HG03064 (cell line): ENCODE results near the gene PSPC1.
"Not testable (repeated sequence)": the region's sequence is repeated elsewhere in the genome, so short reads cannot be mapped to it uniquely, and the experiment has no call there.

Experiments used
- ATAC-seq: cut with Tn5 transposase; IDR thresholded peaks from one replicate; pipeline ENCODE4 v1.9.1; 2021; ENCODE audit warnings: low read depth; ENCODE audit not compliant: unreplicated experiment

The PSPC1 gene, protein sequence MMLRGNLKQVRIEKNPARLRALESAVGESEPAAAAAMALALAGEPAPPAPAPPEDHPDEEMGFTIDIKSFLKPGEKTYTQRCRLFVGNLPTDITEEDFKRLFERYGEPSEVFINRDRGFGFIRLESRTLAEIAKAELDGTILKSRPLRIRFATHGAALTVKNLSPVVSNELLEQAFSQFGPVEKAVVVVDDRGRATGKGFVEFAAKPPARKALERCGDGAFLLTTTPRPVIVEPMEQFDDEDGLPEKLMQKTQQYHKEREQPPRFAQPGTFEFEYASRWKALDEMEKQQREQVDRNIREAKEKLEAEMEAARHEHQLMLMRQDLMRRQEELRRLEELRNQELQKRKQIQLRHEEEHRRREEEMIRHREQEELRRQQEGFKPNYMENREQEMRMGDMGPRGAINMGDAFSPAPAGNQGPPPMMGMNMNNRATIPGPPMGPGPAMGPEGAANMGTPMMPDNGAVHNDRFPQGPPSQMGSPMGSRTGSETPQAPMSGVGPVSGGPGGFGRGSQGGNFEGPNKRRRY

GRCh38 chr13:19782727-19783682 lies at the start of gene PSPC1:
PSPC1 (minus strand) TSS chr13:19782945; CDS start chr13:19782757, 188 bp downstream.
- peak; percentile 90 for ATAC-seq

- no peak for ATAC-seq
Observed at GRCh38 chr13:19822673-19823072, 39.9 kb upstream of the PSPC1 start.

DNA sequence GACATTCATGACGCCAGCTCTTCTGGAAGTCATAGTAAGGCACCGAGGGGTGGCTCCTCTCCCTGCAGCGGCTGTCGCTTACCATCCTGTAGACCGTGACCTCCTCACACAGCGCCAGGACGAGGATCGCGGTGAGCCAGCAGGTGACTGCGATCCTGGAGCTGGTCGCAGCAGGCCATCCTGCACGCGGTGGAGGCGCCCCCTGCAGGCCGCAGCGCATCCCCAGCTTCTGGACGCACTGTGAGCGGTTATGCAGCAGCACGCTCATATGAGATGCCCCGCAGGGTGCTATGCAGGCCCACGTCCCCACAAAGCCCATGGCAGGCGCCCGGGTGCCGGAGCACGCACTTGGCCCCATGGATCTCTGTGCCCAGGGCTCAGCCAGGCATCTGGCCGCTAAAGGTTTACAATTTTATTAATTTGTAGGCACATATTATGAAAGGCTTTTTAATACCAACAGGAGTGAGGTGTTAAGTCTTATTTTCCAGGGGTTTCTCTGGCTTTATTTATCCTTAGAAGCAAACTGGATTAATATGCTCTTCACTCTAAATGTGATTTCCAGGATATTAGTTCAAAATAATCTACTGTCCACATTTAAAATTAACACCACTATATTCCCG lies 35.6 kb upstream of the PSPC1 start:
- ATAC-seq: no peak

GRCh38 chr13:19817510-19818158 lies 34.9 kb upstream of the PSPC1 start:
- ATAC-seq: no peak

GRCh38 chr13:19817106-19817505 lies 34.4 kb upstream of the PSPC1 start:
- no peak for ATAC-seq

GRCh38 chr13:19815842-19816241 lies 33.1 kb upstream of the PSPC1 start:
- ATAC-seq: not testable (repeated sequence)

DNA sequence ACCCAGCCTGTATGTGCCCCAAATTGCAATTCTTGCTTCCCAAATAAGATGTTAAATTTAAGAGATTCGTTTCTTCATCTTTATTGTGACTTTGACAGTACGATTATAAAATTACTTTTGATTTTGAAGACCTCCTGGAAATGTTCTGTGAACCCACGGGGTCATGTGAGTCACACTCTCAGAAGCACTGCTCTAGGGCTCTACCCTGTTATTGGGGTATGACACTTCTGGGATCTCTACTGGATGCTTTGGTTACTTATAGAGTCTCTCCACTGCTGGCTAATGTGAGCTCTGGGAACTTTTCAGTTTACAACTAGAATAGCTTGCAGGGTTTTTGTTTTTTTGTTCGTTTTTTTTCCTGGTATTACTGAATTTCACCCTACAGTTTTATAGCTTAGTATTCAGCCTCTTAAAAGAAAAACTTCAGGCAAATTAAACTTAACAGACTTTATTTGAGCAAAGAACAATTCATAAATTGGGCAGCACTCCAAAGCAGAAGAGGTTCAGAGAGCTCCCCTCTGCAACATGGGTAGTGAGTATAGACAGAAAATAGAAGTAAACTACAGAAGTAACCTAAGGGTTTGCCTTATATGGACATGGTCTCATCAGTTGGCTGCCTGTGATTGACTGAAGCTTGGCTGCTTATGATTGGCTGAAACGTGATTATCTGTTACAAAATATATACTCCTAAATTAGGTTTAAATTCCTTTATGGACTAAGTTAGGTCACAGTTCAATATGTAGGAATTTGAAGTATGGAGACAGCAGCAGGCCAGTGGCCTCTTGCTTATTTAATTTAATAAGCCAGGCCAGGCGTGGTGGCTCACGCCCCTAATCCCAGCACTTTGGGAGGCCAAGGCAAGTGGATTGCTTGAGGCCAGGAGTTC lies 28.5 kb upstream of the PSPC1 start:
- ATAC-seq: no peak

- ATAC-seq: no peak
Observed at GRCh38 chr13:19810151-19810550, 27.4 kb upstream of the PSPC1 start.

DNA sequence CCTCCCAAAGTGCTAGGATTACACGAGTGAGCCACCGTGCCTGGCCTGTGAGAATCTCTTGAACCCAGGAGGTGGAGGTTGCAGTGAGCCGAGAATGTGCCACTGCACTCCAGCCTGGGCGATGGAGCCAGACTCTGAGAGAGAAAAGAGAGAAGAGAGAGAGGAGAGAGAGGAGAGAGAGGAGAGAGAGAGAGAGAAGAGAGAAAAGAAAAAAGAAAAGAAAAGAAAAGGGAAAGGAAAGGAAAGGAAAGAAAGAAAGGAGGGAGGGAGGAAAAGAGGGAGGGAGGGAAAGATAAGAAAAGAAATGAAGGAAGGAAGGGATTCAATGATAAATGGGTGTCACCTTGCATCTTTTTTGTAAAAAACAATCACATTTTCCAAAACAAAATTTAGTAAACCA lies 23.0 kb upstream of the PSPC1 start:
- no peak for ATAC-seq

DNA sequence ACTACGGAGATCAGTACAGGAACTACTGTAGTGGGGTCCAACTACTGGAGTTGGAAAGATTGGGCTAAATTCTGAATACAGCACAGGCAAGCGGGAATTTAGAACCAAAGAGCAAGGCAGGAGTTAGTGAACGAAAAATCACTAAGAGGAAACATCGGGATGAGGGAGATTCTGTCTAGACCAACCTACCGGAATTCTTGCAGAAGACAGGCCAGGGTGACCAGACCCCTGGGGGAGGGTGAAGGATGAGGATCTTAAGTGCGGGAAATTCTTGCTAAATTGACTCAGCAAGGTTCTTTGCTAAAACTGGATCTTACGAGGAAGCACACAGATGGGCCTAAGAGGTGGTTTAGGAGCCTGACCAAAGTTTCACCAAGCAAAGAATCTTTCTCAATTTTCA lies 13.2 kb upstream of the PSPC1 start:
- no peak for ATAC-seq

GRCh38 chr13:19794631-19795030 lies 11.9 kb upstream of the PSPC1 start:
- no peak for ATAC-seq

DNA sequence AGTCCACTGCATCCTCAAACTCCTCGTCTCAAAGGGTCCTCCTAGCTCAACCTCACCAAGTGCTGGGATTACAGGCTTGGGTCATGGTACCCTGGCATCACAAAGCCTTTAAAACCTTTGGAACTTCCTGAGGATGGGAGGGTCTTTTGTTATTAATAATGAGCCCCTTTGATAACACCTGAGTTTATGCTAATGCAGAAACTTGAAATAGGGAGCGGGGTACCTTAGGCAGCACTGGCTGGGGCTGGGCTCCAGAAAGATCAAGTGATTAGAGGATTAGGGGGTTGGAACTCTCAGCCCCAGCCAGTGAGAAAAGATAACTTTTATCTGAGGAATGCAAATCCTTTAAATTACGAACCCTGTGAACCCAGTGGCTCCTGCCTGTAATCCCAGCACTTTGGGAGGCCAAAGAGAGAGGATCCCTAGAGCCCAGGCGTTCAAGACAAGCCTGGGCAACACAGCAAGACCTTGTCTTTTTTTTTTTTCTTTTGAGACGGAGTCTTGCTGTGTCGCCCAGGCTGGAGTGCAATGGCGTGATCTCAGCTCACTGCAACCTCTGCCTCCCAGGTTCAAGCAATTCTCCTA lies 9.3 kb upstream of the PSPC1 start:
- no peak for ATAC-seq

- ATAC-seq: peak; percentile 30
Observed at GRCh38 chr13:19782049-19782726, 557 bp downstream of the PSPC1 start.

GRCh38 chr13:19781526-19781925 lies 1.2 kb downstream of the PSPC1 start:
- no peak for ATAC-seq

DNA sequence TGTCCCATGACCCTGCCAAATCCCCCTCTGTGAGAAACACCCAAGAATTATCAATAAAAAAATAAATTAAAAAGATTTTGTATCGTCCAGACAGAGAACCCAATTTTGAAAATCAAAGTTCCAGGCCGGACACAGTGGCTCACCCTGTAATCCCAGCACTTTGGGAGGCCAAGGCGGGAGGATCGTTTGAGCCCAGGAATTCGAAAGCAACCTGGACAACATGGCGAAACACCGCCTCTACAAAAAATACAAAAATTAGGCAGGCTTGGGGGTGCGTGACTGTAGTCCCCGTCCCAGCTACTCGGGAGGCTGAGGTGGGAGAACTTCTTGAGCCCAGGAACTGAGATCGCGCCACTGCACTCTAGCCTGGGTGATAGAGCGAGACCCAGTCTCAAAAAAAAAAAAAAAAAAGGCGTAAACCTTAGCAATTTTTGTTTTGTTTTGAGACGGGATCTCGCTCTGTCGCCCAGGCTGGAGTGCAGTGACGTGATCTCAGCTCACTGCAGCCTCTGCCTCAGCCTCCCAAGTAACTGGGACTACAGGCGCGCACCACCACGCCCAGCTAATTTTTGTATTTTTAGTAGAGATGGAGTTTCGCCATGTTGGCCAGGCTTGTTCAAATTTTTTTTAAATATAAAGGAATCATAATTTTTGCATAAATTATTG lies 1.9 kb downstream of the PSPC1 start:
- ATAC-seq: not testable (repeated sequence)

DNA sequence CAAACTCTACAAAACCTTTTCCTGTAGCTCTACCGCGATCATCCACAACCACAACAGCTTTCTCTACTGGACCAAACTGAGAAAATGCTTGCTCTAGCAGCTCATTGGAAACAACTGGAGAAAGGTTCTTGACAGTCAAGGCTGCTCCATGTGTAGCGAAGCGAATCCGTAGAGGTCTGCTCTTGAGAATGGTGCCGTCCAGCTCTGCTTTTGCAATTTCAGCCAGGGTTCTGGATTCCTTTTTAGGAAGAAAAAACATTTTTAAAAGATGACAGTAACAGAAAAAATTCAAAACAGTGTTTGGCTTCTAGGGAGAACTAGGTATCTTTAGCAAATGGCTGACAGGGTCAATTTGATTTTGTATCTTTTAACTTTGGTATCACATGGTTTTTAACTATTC lies 10.4 kb downstream of the PSPC1 start:
- no peak for ATAC-seq

DNA sequence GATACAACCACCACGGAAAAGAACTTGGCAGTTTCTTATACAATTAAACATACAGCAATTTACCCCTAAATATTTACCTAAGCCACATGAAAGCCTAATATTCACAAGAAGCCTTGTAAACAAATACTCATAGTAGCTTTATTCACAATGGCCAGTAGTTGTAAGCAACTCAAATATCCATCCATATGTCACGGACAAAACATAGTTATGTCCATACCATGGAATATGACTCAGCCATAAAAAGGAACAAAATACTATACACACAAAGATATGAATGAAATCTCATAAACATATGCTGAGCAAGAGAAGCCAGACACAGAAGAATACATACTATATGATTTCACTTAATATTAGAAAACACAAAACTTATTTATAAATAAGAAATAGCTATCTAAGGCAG lies 12.9 kb downstream of the PSPC1 start:
- no peak for ATAC-seq

GRCh38 chr13:19767966-19768365 lies 14.8 kb downstream of the PSPC1 start:
- no peak for ATAC-seq
